ENCODE results near the gene GRIP2.

Gene GRIP2

DNA sequence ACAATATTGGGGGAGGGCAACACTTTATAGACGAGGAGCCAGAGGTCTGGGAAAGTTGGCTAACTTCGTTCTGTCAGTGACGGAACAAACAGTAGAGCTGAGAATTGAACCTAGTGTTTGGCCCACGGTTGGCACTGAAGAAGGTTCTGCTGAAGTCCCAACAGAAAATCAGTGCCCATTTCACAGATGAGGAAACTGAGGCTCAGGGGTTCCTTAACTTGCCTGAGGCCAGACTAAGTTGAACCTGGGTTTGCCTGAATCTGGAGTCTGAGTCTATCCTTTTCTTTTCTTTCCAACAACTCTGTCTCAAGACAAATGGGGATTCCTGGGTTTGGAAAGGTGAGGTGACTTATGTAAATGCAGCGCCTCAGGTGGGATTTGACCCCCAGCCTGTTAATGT lies 82.7 kb downstream of the GRIP2 start:
- Histone ChIP-seq H3K4me1 (ENCODE audit: control insufficient read depth, insufficient read depth, low read length) (peaks cover 6% of the 10 kb centered on the region), H3K9me3 (ENCODE audit: control insufficient read depth, insufficient read depth, low read depth, low read length) (no peaks in the 10 kb centered on the region), H3K36me3 (ENCODE audit: control insufficient read depth in 2 of 2, insufficient read depth in 1 of 2, low read length in 2 of 2) (peaks cover 0 to 28% of the 10 kb centered on the region in 2 experiments; a peak in 2 of 3 replicates), H3K27ac (ENCODE audit: extremely low read depth, low read depth, low read length) (no peak overlapping the region), H3K4me3 (ENCODE audit: low read depth, low read length) (no peak overlapping the region)
- POLR2A ChIA-PET, result no interaction called here
- TF ChIP-seq ZBTB1 (tag by site-specific recombination; IDR thresholded peaks at IDR 0.05) (no peak), ZNF37A (tag by site-specific recombination; IDR thresholded peaks at IDR 0.05) (no peak), ZNF48 (tag by site-specific recombination; IDR thresholded peaks at IDR 0.05) (no peak), ZNF560 (tag by site-specific recombination; IDR thresholded peaks at IDR 0.05; ENCODE audit: borderline replicate concordance) (no peak)
- TF ChIP-seq, protein P1, sequence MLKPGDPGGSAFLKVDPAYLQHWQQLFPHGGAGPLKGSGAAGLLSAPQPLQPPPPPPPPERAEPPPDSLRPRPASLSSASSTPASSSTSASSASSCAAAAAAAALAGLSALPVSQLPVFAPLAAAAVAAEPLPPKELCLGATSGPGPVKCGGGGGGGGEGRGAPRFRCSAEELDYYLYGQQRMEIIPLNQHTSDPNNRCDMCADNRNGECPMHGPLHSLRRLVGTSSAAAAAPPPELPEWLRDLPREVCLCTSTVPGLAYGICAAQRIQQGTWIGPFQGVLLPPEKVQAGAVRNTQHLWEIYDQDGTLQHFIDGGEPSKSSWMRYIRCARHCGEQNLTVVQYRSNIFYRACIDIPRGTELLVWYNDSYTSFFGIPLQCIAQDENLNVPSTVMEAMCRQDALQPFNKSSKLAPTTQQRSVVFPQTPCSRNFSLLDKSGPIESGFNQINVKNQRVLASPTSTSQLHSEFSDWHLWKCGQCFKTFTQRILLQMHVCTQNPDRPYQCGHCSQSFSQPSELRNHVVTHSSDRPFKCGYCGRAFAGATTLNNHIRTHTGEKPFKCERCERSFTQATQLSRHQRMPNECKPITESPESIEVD (tag by site-specific recombination; IDR thresholded peaks at IDR 0.05), result no peak
- CTCF ChIA-PET, result interaction anchor here (1.1 to 14.4 kb wide), 4 partner anchors 13 to 254 kb away, joined by 3 to 163 read pairs (median 4); no protein-coding TSS in a partner anchor

- H3K9me3 ChIP-seq (ENCODE audit: control insufficient read depth, insufficient read depth, low read depth, low read length), result no peaks in the 10 kb centered on the region
- CTCF ChIA-PET, result interaction anchor here (1.5 to 14.4 kb wide), 3 partner anchors 10 to 198 kb away, joined by 4 to 163 read pairs (median 4); no protein-coding TSS in a partner anchor
- H3K4me1 ChIP-seq (ENCODE audit: control insufficient read depth, insufficient read depth, low read length), result peaks cover 12% of the 10 kb centered on the region
- POLR2A ChIA-PET, result no interaction called here
- no peak overlapping the region for H3K27ac ChIP-seq (ENCODE audit: extremely low read depth, low read depth, low read length)
- H3K4me3 ChIP-seq (ENCODE audit: low read depth, low read length), result no peak overlapping the region
- no peak for TF ChIP-seq ZSCAN23 (tag by site-specific recombination; IDR thresholded peaks at IDR 0.05)
- TF ChIP-seq ZNF701 (tag by site-specific recombination; IDR thresholded peaks at IDR 0.05), result no peak
- TF ChIP-seq GFI1B (tag by site-specific recombination; IDR thresholded peaks at IDR 0.05), result no peak
- TF ChIP-seq ZNF423 (tag by site-specific recombination; IDR thresholded peaks at IDR 0.05), result no peak
- H3K36me3 ChIP-seq (ENCODE audit: control insufficient read depth in 2 of 2, insufficient read depth in 1 of 2, low read length in 2 of 2), result peaks cover 0 to 28% of the 10 kb centered on the region in 2 experiments; a peak in 1 of 3 replicates
These were observed 83.3 kb downstream of the GRIP2 start for GRCh38 chr3:14456794-14457193.

GRCh38 chr3:14455571-14456317 lies 84.4 kb downstream of the GRIP2 start:
- no peak for TF ChIP-seq FEZF1 (tag by site-specific recombination; IDR thresholded peaks at IDR 0.05)
- no peak for TF ChIP-seq ZNF571 (tag by site-specific recombination; IDR thresholded peaks at IDR 0.05)
- TF ChIP-seq ZNF239 (tag by site-specific recombination; IDR thresholded peaks at IDR 0.05), result no peak
- Histone ChIP-seq H3K27ac (ENCODE audit: extremely low read depth, low read depth, low read length) (no peak overlapping the region), H3K9me3 (ENCODE audit: control insufficient read depth, insufficient read depth, low read depth, low read length) (no peaks in the 10 kb centered on the region), H3K4me1 (ENCODE audit: control insufficient read depth, insufficient read depth, low read length) (peaks cover 13% of the 10 kb centered on the region), H3K36me3 (ENCODE audit: control insufficient read depth in 2 of 2, insufficient read depth in 1 of 2, low read length in 2 of 2) (peaks cover 0 to 20% of the 10 kb centered on the region in 2 experiments; a peak in 1 of 3 replicates), H3K4me3 (ENCODE audit: low read depth, low read length) (no peak overlapping the region)
- ChIA-PET POLR2A (no interaction called here), CTCF (interaction anchor here (1.0 to 14.4 kb wide), 4 partner anchors 11 to 197 kb away, joined by 4 to 163 read pairs (median 5); no protein-coding TSS in a partner anchor)

DNA sequence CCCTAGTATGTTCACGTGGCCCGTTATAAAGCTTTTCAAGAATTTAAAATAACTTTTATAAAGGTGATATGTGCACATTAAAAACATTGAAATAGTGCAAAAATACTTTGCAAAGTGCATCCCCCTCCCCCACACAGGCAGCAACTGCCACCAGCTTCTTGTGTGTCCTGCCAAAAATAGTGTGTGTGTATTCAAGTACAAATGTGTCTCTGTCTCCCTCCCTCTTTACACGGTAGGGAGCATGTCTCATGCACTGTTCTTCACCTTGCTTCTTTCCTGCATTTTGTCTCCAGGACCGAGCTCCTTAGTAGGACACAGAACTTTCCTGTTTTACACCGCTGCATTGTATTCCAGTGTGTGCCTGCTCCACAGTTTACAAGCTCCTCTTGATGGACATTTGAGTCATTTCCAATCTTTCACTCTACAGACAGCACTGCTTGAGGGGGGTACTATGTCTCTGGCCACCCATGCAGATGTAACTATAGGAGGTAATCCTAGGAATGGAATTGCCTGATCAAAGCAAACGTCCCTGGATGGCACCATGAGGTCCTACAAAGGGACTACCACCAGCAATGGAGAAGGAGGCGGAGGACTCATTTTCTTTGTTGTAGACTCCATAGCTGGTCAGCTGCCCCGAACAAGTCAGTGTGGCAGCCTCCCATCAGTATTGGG lies 85.4 kb downstream of the GRIP2 start:
- peaks cover 13% of the 10 kb centered on the region for H3K4me1 ChIP-seq (ENCODE audit: control insufficient read depth, insufficient read depth, low read length)
- no peaks in the 10 kb centered on the region for H3K9me3 ChIP-seq (ENCODE audit: control insufficient read depth, insufficient read depth, low read depth, low read length)
- POLR2A ChIA-PET, result no interaction called here
- CTCF ChIA-PET, result interaction anchor here (0.6 to 14.4 kb wide), 6 partner anchors 14 to 196 kb away, joined by 3 to 163 read pairs (median 6); no protein-coding TSS in a partner anchor
- TF ChIP-seq ZIC2 (tag by site-specific recombination; IDR thresholded peaks at IDR 0.05), result peak; percentile 32; the same call in 1 of the 2 replicates
- no peak for TF ChIP-seq ZNF549 (tag by site-specific recombination; IDR thresholded peaks at IDR 0.05)
- peak; percentile 71 for TF ChIP-seq GLIS1 (tag by site-specific recombination; IDR thresholded peaks at IDR 0.05)
- peak; percentile 76 for TF ChIP-seq ZNF146 (tag by site-specific recombination; IDR thresholded peaks at IDR 0.05)
- no peak overlapping the region for H3K4me3 ChIP-seq (ENCODE audit: low read depth, low read length)
- H3K27ac ChIP-seq (ENCODE audit: extremely low read depth, low read depth, low read length), result no peak overlapping the region
- H3K36me3 ChIP-seq (ENCODE audit: control insufficient read depth in 2 of 2, insufficient read depth in 1 of 2, low read length in 2 of 2), result peaks cover 0 to 13% of the 10 kb centered on the region in 2 experiments; a peak in 1 of 3 replicates
